ENCODE results near the gene C19orf44.

DNA sequence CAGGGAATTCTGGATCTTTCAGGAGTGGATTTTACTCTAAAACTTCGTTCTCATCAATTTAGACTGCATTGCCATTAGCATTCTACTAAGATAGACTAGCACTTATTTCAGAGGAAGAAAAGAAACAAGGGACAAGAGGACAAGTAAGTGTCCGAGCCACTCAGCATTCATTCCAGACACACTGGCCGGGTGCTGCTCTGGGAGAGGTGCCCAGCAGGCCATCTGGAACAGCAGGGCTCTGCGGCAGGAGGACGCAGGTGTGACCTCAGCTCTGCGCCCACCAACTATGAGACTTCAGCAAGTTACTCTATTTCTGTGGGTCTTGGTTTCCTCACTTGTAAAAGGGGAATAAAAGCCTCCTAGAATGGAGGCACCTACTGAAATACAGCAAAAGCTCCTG is 28.6 kb upstream of the C19orf44 start:
- TF ChIP-seq MAX (IDR thresholded peaks at IDR 0.05; ENCODE audit: low read depth, low read length) (no peak), POLR2A (IDR thresholded peaks at IDR 0.05; ENCODE audit: extremely low read depth, insufficient read length) (no peak)
